A172 (cell line): ENCODE data around the gene CPED1. TPM values are rescaled to one million over a fixed set of nuclear protein-coding genes. Genes with fewer than 3 reads are reported as not detected.

Experiments used
- DNase-seq: peaks from one replicate; pipeline ENCODE4 v3.0.0-alpha.2; 2015; ENCODE audit warnings: low spot score
- total RNA-seq: library from RNA; depleted of rRNA; stranded (reverse); fragments of >200 nt; shearing (Covaris generic); gene quantifications from 2 replicates; pipeline ENCODE4 v1.2.3, GENCODE V29; 2014; rRNA removed

Gene CPED1
- 18.0 and 18.4 TPM in 2 replicates for total RNA-seq

- DNase-seq = peak; percentile 27
Observed at GRCh38 chr7:120988591-120989256, at the start of gene CPED1. CPED1 (plus strand) TSS chr7:120988711; CDS start chr7:120989622, 911 bp downstream.

- DNase-seq = no peak
Observed at GRCh38 chr7:120939345-120939744, 49.2 kb upstream of the CPED1 start.

- peak; percentile 10 for DNase-seq
Observed at GRCh38 chr7:120941064-120941463, 47.4 kb upstream of the CPED1 start.

- DNase-seq = no peak
Observed at GRCh38 chr7:120941856-120942255, 46.7 kb upstream of the CPED1 start.

GRCh38 chr7:120942861-120943260 lies 45.6 kb upstream of the CPED1 start:
- no peak for DNase-seq

- DNase-seq = no peak
Observed at GRCh38 chr7:120944826-120945562, 43.5 kb upstream of the CPED1 start.

GRCh38 chr7:120947980-120948379 lies 40.5 kb upstream of the CPED1 start:
- no peak for DNase-seq

- peak; percentile 10 for DNase-seq
Observed at GRCh38 chr7:120949393-120949911, 39.1 kb upstream of the CPED1 start.

GRCh38 chr7:120949998-120950538 lies 38.4 kb upstream of the CPED1 start:
- peak; percentile 3 for DNase-seq

- DNase-seq = peak; percentile 97
Observed at GRCh38 chr7:120950539-120951308, 37.8 kb upstream of the CPED1 start, which contains the start of gene ING3. ING3 (plus strand) TSS chr7:120950777; CDS start chr7:120950897, 120 bp downstream.

- DNase-seq = no peak
Observed at GRCh38 chr7:120951309-120951699, 37.2 kb upstream of the CPED1 start.

GRCh38 chr7:120951826-120952225 lies 36.7 kb upstream of the CPED1 start:
- no peak for DNase-seq

GRCh38 chr7:120955577-120956149 lies 32.8 kb upstream of the CPED1 start:
- DNase-seq = no peak

- no peak for DNase-seq
Observed at GRCh38 chr7:120959929-120960484, 28.5 kb upstream of the CPED1 start.

GRCh38 chr7:120960714-120961113 lies 27.8 kb upstream of the CPED1 start:
- no peak for DNase-seq

GRCh38 chr7:120961638-120962173 lies 26.8 kb upstream of the CPED1 start:
- no peak for DNase-seq

GRCh38 chr7:120964088-120964487 lies 24.4 kb upstream of the CPED1 start:
- DNase-seq = no peak

- DNase-seq = no peak
Observed at GRCh38 chr7:120966961-120967360, 21.6 kb upstream of the CPED1 start.

GRCh38 chr7:120973849-120974248 lies 14.7 kb upstream of the CPED1 start:
- no peak for DNase-seq

- DNase-seq = no peak
Observed at GRCh38 chr7:120979765-120980499, 8.6 kb upstream of the CPED1 start.
